Stimulated activated CD4-positive, alpha-beta T cell treated with anti-CD3 and anti-CD28 coated beads, Interleukin-1b, Interleukin-23, amount 100 ng/mL, for 4 hours (primary cell): ENCODE measurements around the gene IGSF8.
"Not testable (repeated sequence)": the region's sequence is repeated elsewhere in the genome, so short reads cannot be mapped to it uniquely, and the experiment has no call there.

Experiments
- DNase-seq, 2 donors: peaks; one replicate each; pipeline ENCODE4 v3.0.0-alpha.2; 2020; ENCODE audit warnings: low read depth in 2 of 2

The IGSF8 gene

GRCh38 chr1:160127865-160128523 is 29.6 kb upstream of the IGSF8 start:
- DNase-seq = no peak

GRCh38 chr1:160127381-160127780 is 29.0 kb upstream of the IGSF8 start:
- no peak for DNase-seq

DNA sequence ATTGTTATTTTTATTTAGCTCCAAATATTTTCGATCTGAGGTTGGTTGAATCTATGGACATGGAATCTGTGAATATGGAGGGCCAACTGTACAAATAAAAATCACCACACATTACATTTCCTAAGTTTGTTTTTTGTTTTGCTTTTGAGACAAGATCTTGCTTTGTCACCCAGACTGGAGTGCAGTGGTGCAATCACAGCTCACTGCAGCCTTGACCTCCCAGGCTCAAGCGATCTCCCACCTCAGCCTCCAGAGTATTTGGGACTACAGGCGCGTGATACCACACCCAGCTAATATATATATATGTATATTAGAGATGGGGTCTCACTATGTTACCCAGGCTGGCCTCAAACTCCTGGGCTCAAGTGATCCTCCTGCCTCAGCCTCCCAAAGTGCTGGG is 27.9 kb upstream of the IGSF8 start:
- DNase-seq = not testable (repeated sequence)

GRCh38 chr1:160125746-160126145 is 27.3 kb upstream of the IGSF8 start:
- no peak for DNase-seq

DNA sequence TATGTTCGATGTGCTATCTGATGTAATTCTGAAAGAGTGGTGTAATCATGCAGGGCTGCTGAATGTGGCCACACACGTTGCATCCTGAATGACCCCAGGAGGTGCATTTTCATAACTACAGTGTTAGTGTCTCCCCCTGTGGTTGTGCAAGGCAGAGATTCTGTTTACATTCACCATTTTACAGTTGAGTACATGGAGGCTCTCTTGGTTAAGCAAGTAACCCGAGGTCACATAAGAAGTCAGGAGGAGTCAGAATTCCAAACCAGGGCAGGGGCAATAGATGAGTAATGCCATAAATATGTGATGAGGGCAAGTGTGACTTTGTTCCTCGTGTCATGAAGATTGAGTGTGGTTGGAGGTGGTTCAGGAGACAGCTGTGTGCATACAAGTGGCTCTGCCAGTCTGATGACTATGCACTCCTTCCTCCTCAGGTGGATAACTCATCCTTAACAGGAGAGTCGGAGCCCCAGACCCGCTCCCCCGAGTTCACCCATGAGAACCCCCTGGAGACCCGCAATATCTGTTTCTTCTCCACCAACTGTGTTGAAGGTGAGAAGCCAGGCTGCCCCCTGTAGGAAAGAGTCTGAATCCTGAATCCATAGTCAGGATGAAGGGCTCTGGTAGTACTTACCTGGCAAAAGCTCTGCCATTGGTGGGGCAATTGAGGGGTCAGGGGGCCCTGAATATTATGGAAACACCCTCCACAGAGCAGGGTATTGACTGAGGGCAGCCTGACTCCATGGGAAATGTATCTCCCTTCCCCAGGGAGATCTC is 26.5 kb upstream of the IGSF8 start:
- no peak for DNase-seq

GRCh38 chr1:160123726-160124125 is 25.3 kb upstream of the IGSF8 start:
- no peak for DNase-seq

- DNase-seq = no peak
Measured at GRCh38 chr1:160122978-160123495, 24.6 kb upstream of the IGSF8 start.

DNA sequence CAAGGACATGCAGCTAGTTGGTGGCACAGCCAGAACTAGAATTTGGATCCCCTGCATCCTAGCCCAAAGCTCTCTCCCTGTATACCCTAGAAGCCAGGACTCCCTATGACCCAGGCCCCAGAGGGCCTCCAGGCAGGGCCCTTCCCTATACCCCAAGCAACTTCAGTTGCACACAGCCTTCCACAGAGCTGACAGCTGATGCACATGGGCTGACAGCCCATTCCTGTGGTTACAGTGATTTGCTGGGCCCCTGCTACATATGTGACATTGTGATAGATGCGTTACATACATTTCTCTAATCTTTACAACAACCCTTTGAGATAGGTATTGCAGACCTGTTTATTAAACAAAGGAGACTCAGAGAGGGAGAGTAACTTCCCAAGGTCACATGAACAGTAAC is 23.0 kb upstream of the IGSF8 start:
- DNase-seq = no peak

DNA sequence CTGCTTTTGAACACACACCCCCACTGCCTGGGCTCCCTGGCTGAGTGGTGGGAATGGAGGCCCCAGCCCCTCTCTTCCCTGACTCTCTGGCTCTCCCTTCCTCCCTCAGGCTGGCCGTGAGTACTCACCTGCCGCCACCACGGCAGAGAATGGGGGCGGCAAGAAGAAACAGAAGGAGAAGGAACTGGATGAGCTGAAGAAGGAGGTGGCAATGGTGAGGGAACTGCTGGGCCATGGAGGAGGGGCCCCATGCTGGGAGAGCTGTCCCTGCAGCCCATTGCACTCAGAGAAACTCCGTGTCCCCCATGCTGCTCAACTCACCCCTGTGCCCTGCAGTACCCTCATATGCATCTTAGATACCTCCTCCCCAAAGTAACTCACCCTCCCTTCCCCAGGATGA is 22.4 kb upstream of the IGSF8 start:
- no peak for DNase-seq

DNA sequence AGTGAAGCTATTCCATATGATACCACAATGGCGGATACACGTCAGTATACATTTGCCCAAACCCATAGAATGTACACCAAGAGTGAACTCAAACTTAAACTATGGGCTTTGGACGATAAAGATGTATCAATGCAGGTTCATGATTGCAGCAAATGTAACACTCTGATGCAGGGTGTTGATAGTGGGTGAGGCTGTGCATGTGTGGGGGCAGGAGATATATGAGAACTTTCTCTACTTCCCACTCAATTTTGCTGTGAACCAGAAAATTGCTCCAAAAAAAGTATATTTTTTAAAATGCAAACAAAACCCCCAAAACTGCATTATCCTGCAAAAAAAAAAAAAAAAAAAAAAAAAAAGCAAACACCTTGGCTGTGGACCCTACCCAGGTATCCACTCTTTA is 20.5 kb upstream of the IGSF8 start:
- DNase-seq = no peak

GRCh38 chr1:160117709-160118183 is 19.3 kb upstream of the IGSF8 start:
- DNase-seq = no peak

DNA sequence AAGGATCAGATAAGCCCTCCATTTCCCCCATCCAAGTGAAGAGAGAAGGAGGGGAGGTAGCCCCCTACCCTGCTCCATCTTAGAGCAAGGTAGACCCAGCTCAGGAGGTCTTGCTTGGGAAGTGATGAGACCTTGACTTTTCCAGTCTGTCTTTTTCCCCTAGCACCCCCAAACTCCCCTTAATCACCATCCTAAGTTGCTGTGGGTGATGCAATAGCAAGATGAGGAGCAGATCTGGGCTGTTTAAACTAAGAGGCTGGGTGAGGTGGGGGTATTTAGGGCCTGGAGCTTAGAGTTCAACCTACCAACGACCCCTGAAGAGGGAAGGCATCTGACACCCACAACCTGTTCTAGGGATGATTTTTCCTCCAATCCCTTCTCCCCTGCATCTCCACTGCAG is 18.9 kb upstream of the IGSF8 start:
- no peak for DNase-seq

GRCh38 chr1:160116283-160117147 is 18.1 kb upstream of the IGSF8 start:
- DNase-seq = no peak

GRCh38 chr1:160115545-160116282 is 17.3 kb upstream of the IGSF8 start, which contains the start of gene ATP1A2:
ATP1A2 (plus strand) TSS chr1:160115759; CDS start chr1:160115862, 103 bp downstream.
- DNase-seq = no peak

GRCh38 chr1:160114085-160114484 is 15.7 kb upstream of the IGSF8 start:
- DNase-seq = no peak

- no peak for DNase-seq
Measured at GRCh38 chr1:160113407-160113806, 15.0 kb upstream of the IGSF8 start.

- DNase-seq = no peak
Measured at GRCh38 chr1:160112357-160112756, 13.9 kb upstream of the IGSF8 start.

DNA sequence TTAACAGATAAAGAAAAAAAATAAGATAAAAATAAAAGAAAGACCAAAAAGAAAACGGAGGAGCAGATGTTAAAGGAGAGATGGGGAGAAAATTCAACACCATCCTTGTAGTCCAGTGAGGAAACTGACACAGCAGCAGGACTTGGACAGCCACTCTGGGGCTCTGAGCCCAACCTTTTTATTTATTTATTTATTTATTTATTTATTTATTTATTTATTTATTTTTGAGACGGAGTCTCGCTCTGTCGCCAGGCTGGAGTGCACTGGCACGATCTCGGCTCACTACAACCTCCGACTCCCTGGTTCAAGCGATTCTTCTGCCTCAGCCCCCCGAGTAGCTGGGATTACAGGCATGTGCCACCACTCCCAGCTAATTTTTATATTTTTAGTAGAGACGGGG is 13.0 kb upstream of the IGSF8 start:
- DNase-seq = not testable (repeated sequence)

DNA sequence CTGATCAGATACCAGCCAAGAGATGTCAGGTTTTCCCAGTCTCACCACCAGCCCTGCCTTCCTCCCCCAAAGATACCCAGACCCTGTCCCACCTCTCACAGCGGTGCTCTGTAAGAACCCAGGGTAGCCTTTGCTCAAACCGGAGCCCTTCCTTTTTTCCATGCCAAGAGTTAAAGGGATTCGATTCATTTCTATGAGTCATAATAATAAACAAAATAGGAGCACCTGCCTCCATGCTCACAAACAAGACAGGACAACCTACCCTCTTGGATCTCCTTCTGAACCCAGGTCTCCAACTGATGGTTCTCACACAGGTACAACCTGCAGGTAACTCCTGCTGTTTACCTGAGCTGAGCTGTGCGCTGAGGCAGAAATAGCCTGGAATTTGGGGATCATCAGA is 11.3 kb upstream of the IGSF8 start:
- no peak for DNase-seq

DNA sequence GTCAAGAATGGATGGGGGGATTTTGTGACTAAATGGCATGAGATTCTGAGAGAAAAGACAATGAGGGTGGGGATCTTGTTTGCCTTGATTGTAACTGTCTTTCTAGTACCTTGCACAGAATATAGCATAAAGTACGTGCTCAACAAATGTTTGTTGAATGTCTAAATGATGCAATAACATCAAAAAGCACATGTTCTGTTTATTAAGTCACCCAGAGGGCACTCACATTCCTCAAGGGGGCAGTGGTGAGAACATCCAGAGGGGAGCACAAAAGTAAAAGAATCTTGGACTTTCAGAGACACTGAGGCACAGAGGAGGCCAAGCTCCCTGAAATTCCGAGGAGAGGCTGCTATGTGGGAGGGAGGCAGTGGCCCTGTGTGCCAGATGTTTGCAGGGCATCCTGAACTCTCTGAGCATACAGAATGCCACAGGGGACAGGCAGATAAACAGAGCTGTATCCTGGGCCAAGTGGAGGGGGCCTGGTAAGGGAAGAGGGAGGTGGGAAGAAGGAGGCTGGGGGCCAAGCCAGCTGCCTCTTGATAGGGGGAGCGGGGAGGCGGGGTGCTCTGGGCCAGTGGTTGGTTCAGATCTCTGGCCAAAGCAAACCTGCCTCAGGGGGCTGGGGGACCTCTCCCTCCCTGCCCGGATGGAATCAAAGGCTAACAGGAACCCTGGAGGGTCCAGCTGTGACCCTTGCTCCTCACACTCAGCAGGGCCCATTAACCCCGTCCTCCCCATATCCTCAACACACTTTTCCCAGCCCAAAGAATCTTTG is 10.7 kb upstream of the IGSF8 start:
- peak in 1 of 2 donors; percentile 27 for DNase-seq

DNA sequence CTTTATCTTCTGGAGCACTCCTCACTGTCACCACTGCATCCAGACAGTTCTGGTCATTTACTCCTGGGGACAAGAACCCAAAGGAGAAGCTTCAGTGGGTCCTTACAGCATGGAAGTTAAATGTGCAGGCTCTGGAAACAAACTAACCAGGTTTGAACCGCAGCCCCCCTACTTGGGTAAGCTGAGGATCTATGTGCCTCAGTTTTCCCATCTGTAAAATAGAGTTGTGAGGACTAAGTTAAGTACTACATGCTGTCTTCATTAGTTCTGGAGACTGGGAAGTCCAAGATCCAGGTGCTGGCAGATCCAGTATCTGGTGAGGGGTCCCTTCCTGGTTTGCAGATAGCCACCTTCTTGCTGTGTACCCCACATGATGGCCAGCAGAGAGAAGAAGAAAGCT is 9.1 kb upstream of the IGSF8 start:
- no peak for DNase-seq
